OCI-LY3 (cell line): ENCODE results near the gene SNURF.
"Not testable (repeated sequence)": the region's sequence is repeated elsewhere in the genome, so short reads cannot be mapped to it uniquely, and the experiment has no call there.

Source experiments
- H2AFZ ChIP-seq: fragments of 200-600, 300-600 bp; shearing (Covaris generic); 2 replicates; pipeline ENCODE4 v1.6.0; 2014; ENCODE audit warnings: antibody characterized with exemption, low read depth, low read length
- H3K27ac ChIP-seq: fragments of 200-600, 300-600 bp; sonication (generic); 2 replicates; pipeline ENCODE4 v1.5.1; 2014; ENCODE audit warnings: mild to moderate bottlenecking, low read length, moderate library complexity, mixed read lengths
- H3K27me3 ChIP-seq: fragments of 200-600, 300-600 bp; sonication (generic); 2 replicates; pipeline ENCODE4 v1.6.1; 2014; ENCODE audit warnings: low read depth, low read length, mixed read lengths
- H3K36me3 ChIP-seq: fragments of 200-600, 300-600 bp; sonication (generic); replicated peaks from 2 replicates; pipeline ENCODE3; 2014; ENCODE audit warnings: low read depth, low read length, mixed read lengths
- H3K4me1 ChIP-seq: fragments of 300-600, 200-600 bp; sonication (generic); 2 replicates; pipeline ENCODE4 v1.6.1; 2014; ENCODE audit warnings: low read length, mixed read lengths
- H3K4me2 ChIP-seq: fragments of 200-600, 300-600 bp; sonication (generic); 2 replicates; pipeline ENCODE4 v1.6.1; 2014; ENCODE audit warnings: low read length, mixed read lengths
- H3K4me3 ChIP-seq: fragments of 300-600, 200-600 bp; sonication (generic); 2 replicates; pipeline ENCODE4 v1.5.1; 2014; ENCODE audit warnings: antibody characterized with exemption, mild to moderate bottlenecking, low read length, moderate library complexity
- H3K79me2 ChIP-seq: fragments of 300-600, 200-600 bp; shearing (Covaris generic); 2 replicates; pipeline ENCODE4 v1.6.1; 2014; ENCODE audit warnings: mild to moderate bottlenecking, low read length, mixed read lengths
- H3K9ac ChIP-seq: fragments of 300-600, 200-600 bp; shearing (Covaris generic); 2 replicates; pipeline ENCODE4 v1.6.0; 2014; ENCODE audit warnings: mild to moderate bottlenecking, low read length, moderate library complexity
- H3K9me3 ChIP-seq: fragments of 200-600, 300-600 bp; shearing (Covaris generic); 2 replicates; pipeline ENCODE4 v1.6.1; 2014; ENCODE audit warnings: low read length, mixed read lengths; ENCODE audit not compliant: insufficient read depth
- H4K20me1 ChIP-seq: fragments of 200-600, 300-600 bp; sonication (generic); 2 replicates; pipeline ENCODE4 v1.6.1; 2016; ENCODE audit warnings: low read length, mixed read lengths; ENCODE audit not compliant: insufficient read depth
- CTCF ChIP-seq: fragments of 200-600, 300-600 bp; sonication (generic); IDR thresholded peaks from 2 replicates; pipeline ENCODE4 v1.5.1; 2014; ENCODE audit warnings: antibody characterized with exemption, low read length, low read depth
- EZH2phosphoT487 ChIP-seq: fragments of 200-600 bp; shearing (Covaris generic); IDR thresholded peaks from 2 replicates; pipeline ENCODE4 v1.6.1; 2018; ENCODE audit warnings: antibody characterized with exemption, mixed run types, low read depth

The SNURF gene

GRCh38 chr15:24971772-24972171 is 17.0 kb downstream of the SNURF start:
- Histone ChIP-seq H4K20me1 (no peaks in the 10 kb centered on the region), H3K27me3 (no peaks in the 10 kb centered on the region), H3K36me3 (peaks cover 55% of the 10 kb centered on the region), H3K4me3 (no peak overlapping the region), H2AFZ (no peak overlapping the region), H3K9me3 (no peaks in the 10 kb centered on the region), H3K79me2 (no peaks in the 10 kb centered on the region), H3K9ac (no peak overlapping the region), H3K27ac (no peak overlapping the region), H3K4me2 (no peak overlapping the region), H3K4me1 (no peaks in the 10 kb centered on the region)
- no peak for TF ChIP-seq EZH2phosphoT487
- no peak for TF ChIP-seq CTCF

- not testable (repeated sequence) for H3K79me2 ChIP-seq, H2AFZ ChIP-seq, H3K9me3 ChIP-seq, H3K27me3 ChIP-seq, H3K4me2 ChIP-seq, H3K4me3 ChIP-seq, H4K20me1 ChIP-seq, H3K9ac ChIP-seq, H3K4me1 ChIP-seq, H3K27ac ChIP-seq
- peaks cover 56% of the 10 kb centered on the region for H3K36me3 ChIP-seq
Measured at GRCh38 chr15:24972707-24973106, 17.9 kb downstream of the SNURF start.

- Histone ChIP-seq H4K20me1 (no peaks in the 10 kb centered on the region), H3K27me3 (no peaks in the 10 kb centered on the region), H3K79me2 (no peaks in the 10 kb centered on the region), H3K4me3 (no peak overlapping the region), H3K9ac (no peak overlapping the region), H3K36me3 (peaks cover 64% of the 10 kb centered on the region), H3K27ac (no peak overlapping the region), H3K9me3 (no peaks in the 10 kb centered on the region; the same call in 1 of the 2 replicates), H3K4me2 (no peak overlapping the region), H3K4me1 (no peaks in the 10 kb centered on the region), H2AFZ (no peak overlapping the region)
- TF ChIP-seq EZH2phosphoT487 = no peak
- no peak for TF ChIP-seq CTCF
Measured at GRCh38 chr15:24976932-24977331, 22.1 kb downstream of the SNURF start.

- Histone ChIP-seq H2AFZ (no peak overlapping the region), H3K27ac (no peak overlapping the region), H3K36me3 (peaks cover 69% of the 10 kb centered on the region), H3K4me2 (no peak overlapping the region), H3K9me3 (no peaks in the 10 kb centered on the region; the same call in 1 of the 2 replicates), H3K4me3 (no peak overlapping the region), H3K27me3 (no peaks in the 10 kb centered on the region), H3K9ac (no peak overlapping the region), H4K20me1 (no peaks in the 10 kb centered on the region), H3K4me1 (no peaks in the 10 kb centered on the region), H3K79me2 (no peaks in the 10 kb centered on the region)
- no peak for TF ChIP-seq CTCF
- no peak for TF ChIP-seq EZH2phosphoT487
Measured at GRCh38 chr15:24977686-24978085, 22.9 kb downstream of the SNURF start.

- Histone ChIP-seq H3K9me3 (no peaks in the 10 kb centered on the region; the same call in none of the 2 replicates), H3K27ac (no peak overlapping the region), H4K20me1 (no peaks in the 10 kb centered on the region), H3K4me1 (no peaks in the 10 kb centered on the region), H2AFZ (no peak overlapping the region), H3K36me3 (peaks cover 75% of the 10 kb centered on the region), H3K4me3 (no peak overlapping the region), H3K4me2 (no peak overlapping the region), H3K27me3 (no peaks in the 10 kb centered on the region), H3K79me2 (peaks cover 10% of the 10 kb centered on the region), H3K9ac (no peak overlapping the region)
- no peak for TF ChIP-seq EZH2phosphoT487
- TF ChIP-seq CTCF = no peak
Measured at GRCh38 chr15:24985224-24985623, 30.4 kb downstream of the SNURF start.
